Mesodermal cell (in vitro differentiated cells): ENCODE measurements around the gene VSTM2L.

Source experiments
- H3K27ac ChIP-seq: 2 replicates; pipeline ENCODE4 v1.7.0; 2013; ENCODE audit warnings: mild to moderate bottlenecking, low read depth, low read length, moderate library complexity; ENCODE audit not compliant: severe bottlenecking
- H3K36me3 ChIP-seq: 2 replicates; pipeline ENCODE4 v1.7.1; 2013; ENCODE audit warnings: mild to moderate bottlenecking, low read length, moderate library complexity; ENCODE audit not compliant: control insufficient read depth, insufficient read depth
- H3K4me1 ChIP-seq: one replicate; pipeline ENCODE4 v1.7.1; 2013; ENCODE audit warnings: mild to moderate bottlenecking, low read length; ENCODE audit not compliant: insufficient read depth, control insufficient read depth, poor library complexity, severe bottlenecking
- H3K4me3 ChIP-seq: 2 replicates; pipeline ENCODE4 v1.7.0; 2013; ENCODE audit warnings: low read length, control low read depth, mild to moderate bottlenecking; ENCODE audit not compliant: insufficient read depth, poor library complexity, severe bottlenecking; ENCODE audit errors: extremely low read depth
- H3K9me3 ChIP-seq: 2 replicates; pipeline ENCODE4 v1.7.1; 2013; ENCODE audit warnings: mild to moderate bottlenecking, low read length, moderate library complexity; ENCODE audit not compliant: control insufficient read depth
- WGBS, 2 experiments: methylation state at CpG; one replicate each; pipeline ENCODE4 v1.1.5; 2013; ENCODE audit warnings: missing lambda C conversion rate in 2 of 2; ENCODE audit not compliant: insufficient coverage in 2 of 2; 5-methylcytosine and 5-hydroxymethylcytosine counted together

The VSTM2L gene

GRCh38 chr20:37868851-37869333 is 34.0 kb upstream of the VSTM2L start:
- Histone ChIP-seq H3K9me3 (no peaks in the 10 kb centered on the region), H3K36me3 (peaks cover 28% of the 10 kb centered on the region), H3K27ac (no peak overlapping the region), H3K4me1 (no peaks in the 10 kb centered on the region), H3K4me3 (no peak overlapping the region)
- WGBS, 2 experiments, result 78% methylated on average over 1 of the region's 3 CpGs; no CpG with 5 or more reads in 1 of the 2 experiments

GRCh38 chr20:37869334-37869861 is 33.5 kb upstream of the VSTM2L start:
- Histone ChIP-seq H3K4me1 (no peaks in the 10 kb centered on the region), H3K36me3 (peaks cover 28% of the 10 kb centered on the region), H3K4me3 (no peak overlapping the region), H3K9me3 (no peaks in the 10 kb centered on the region), H3K27ac (no peak overlapping the region)
- WGBS, 2 experiments, result 67 to 71% methylated on average over 3 to 5 of the region's 6 CpGs

GRCh38 chr20:37870294-37870693 is 32.6 kb upstream of the VSTM2L start:
- Histone ChIP-seq H3K9me3 (no peaks in the 10 kb centered on the region), H3K4me3 (no peak overlapping the region), H3K36me3 (peaks cover 23% of the 10 kb centered on the region), H3K4me1 (peaks cover 2% of the 10 kb centered on the region), H3K27ac (no peak overlapping the region)
- 89 to 92% methylated on average over 10 to 11 of the region's 11 CpGs for WGBS, 2 experiments

GRCh38 chr20:37871751-37872150 is 31.2 kb upstream of the VSTM2L start:
- Histone ChIP-seq H3K4me3 (no peak overlapping the region), H3K27ac (no peak overlapping the region), H3K36me3 (peaks cover 15% of the 10 kb centered on the region), H3K4me1 (peaks cover 2% of the 10 kb centered on the region), H3K9me3 (no peaks in the 10 kb centered on the region)
- WGBS, 2 experiments, result 95 to 98% methylated on average over 8 to 13 of the region's 13 CpGs

GRCh38 chr20:37872161-37872560 is 30.8 kb upstream of the VSTM2L start:
- Histone ChIP-seq H3K9me3 (no peaks in the 10 kb centered on the region), H3K27ac (no peak overlapping the region), H3K4me1 (peaks cover 2% of the 10 kb centered on the region), H3K36me3 (peaks cover 15% of the 10 kb centered on the region), H3K4me3 (no peak overlapping the region)
- WGBS, 2 experiments, result 97% methylated on average over 7 to 9 of the region's 9 CpGs

- peaks cover 6% of the 10 kb centered on the region for H3K36me3 ChIP-seq
- H3K4me3 ChIP-seq, result no peak overlapping the region
- H3K4me1 ChIP-seq, result peaks cover 2% of the 10 kb centered on the region
- H3K27ac ChIP-seq, result no peak overlapping the region
- 94 to 96% methylated on average over 11 of the region's 11 CpGs for WGBS, 2 experiments
- no peaks in the 10 kb centered on the region for H3K9me3 ChIP-seq
Measured at GRCh38 chr20:37873884-37874283, 29.0 kb upstream of the VSTM2L start.

GRCh38 chr20:37875460-37876175 is 27.3 kb upstream of the VSTM2L start:
- Histone ChIP-seq H3K4me3 (no peak overlapping the region), H3K36me3 (no peaks in the 10 kb centered on the region), H3K9me3 (no peaks in the 10 kb centered on the region), H3K27ac (no peak overlapping the region), H3K4me1 (peaks cover 2% of the 10 kb centered on the region)
- WGBS, 2 experiments, result 96 to 97% methylated on average over 19 to 22 of the region's 24 CpGs

- whole genome bisulfite sequencing, 2 experiments, result 81 to 91% methylated on average over 3 to 5 of the region's 7 CpGs
- no peak overlapping the region for H3K27ac ChIP-seq
- peaks cover 2% of the 10 kb centered on the region for H3K4me1 ChIP-seq
- no peaks in the 10 kb centered on the region for H3K36me3 ChIP-seq
- H3K9me3 ChIP-seq, result no peaks in the 10 kb centered on the region
- no peak overlapping the region for H3K4me3 ChIP-seq
Measured at GRCh38 chr20:37876863-37877262, 26.1 kb upstream of the VSTM2L start.

- H3K4me3 ChIP-seq, result no peak overlapping the region
- no peak overlapping the region for H3K27ac ChIP-seq
- H3K36me3 ChIP-seq, result no peaks in the 10 kb centered on the region
- peaks cover 2% of the 10 kb centered on the region for H3K4me1 ChIP-seq
- WGBS, 2 experiments, result 92 to 94% methylated on average over 16 to 17 of the region's 20 CpGs
- H3K9me3 ChIP-seq, result no peaks in the 10 kb centered on the region
Measured at GRCh38 chr20:37877832-37878772, 24.8 kb upstream of the VSTM2L start.

GRCh38 chr20:37878835-37879599 is 23.9 kb upstream of the VSTM2L start:
- no peaks in the 10 kb centered on the region for H3K36me3 ChIP-seq
- WGBS, 2 experiments, result 85 to 90% methylated on average over 8 to 9 of the region's 12 CpGs
- H3K4me1 ChIP-seq, result peaks cover 2% of the 10 kb centered on the region
- no peak overlapping the region for H3K27ac ChIP-seq
- H3K4me3 ChIP-seq, result no peak overlapping the region
- H3K9me3 ChIP-seq, result no peaks in the 10 kb centered on the region
